ENCODE measurements around the gene ITPRIP. TPM values are rescaled to one million over a fixed set of nuclear protein-coding genes. Genes with fewer than 3 reads are reported as not detected.

The ITPRIP gene
- total RNA-seq, 1 experiment from 2014 or later = 12.0 TPM

GRCh38 chr10:104300736-104301292, 37.5 kb downstream of the ITPRIP start:
- TF ChIP-seq EZH2 (IDR thresholded peaks at IDR 0.05) = no peak
- no peak for TF ChIP-seq POLR2A (IDR thresholded peaks at IDR 0.05; ENCODE audit: borderline replicate concordance, extremely low read depth, insufficient read depth, insufficient read length)
- no peak for TF ChIP-seq RAD21 (IDR thresholded peaks at IDR 0.05; ENCODE audit: low read depth)
- no peak for TF ChIP-seq ZNF274 (IDR thresholded peaks at IDR 0.05; ENCODE audit: low read depth, low read length)
- TF ChIP-seq POLR2AphosphoS5 (IDR thresholded peaks at IDR 0.05; ENCODE audit: low read depth, low read length) = no peak
- TF ChIP-seq SRF (IDR thresholded peaks at IDR 0.05; ENCODE audit: low read depth) = no peak
- no peak for TF ChIP-seq ZFX (IDR thresholded peaks at IDR 0.05)
- no peak for TF ChIP-seq CEBPB (IDR thresholded peaks at IDR 0.05; ENCODE audit: low read depth)
- TF ChIP-seq ZBTB33 (IDR thresholded peaks at IDR 0.05; ENCODE audit: extremely low read depth, insufficient replicate concordance, low read length) = no peak
- TF ChIP-seq REST (IDR thresholded peaks at IDR 0.05; ENCODE audit: low read depth) = no peak
- no peak for TF ChIP-seq MAX (IDR thresholded peaks at IDR 0.05)
- TF ChIP-seq JUND (IDR thresholded peaks at IDR 0.05) = no peak
- no peak for TF ChIP-seq EZH2phosphoT487 (IDR thresholded peaks at IDR 0.05; ENCODE audit: borderline replicate concordance)
- TF ChIP-seq SP1 (IDR thresholded peaks at IDR 0.05; ENCODE audit: low read depth) = no peak
- no peak for TF ChIP-seq EGR1 (IDR thresholded peaks at IDR 0.05; ENCODE audit: low read depth)
- TF ChIP-seq FOSL1 (IDR thresholded peaks at IDR 0.05; ENCODE audit: low read depth) = no peak
- no peak for TF ChIP-seq YY1 (IDR thresholded peaks at IDR 0.05; ENCODE audit: extremely low read depth, insufficient replicate concordance, low read depth, low read length)
- no TSS peak for BruUV-seq (replicated peaks)
- peaks cover 0 to 2% of the 10 kb centered on the region in 2 experiments; a peak in 1 of 4 replicates for H3K4me1 ChIP-seq (ENCODE audit: control insufficient read depth in 1 of 2, insufficient read depth in 2 of 2, low read length in 2 of 2)
- DNase-seq (ENCODE audit: low read depth, low spot score) = no peak
- no peak overlapping the region for H2AFZ ChIP-seq (ENCODE audit: low read depth, low read length, poor library complexity, severe bottlenecking)
- no peaks in the 10 kb centered on the region for H3K9me3 ChIP-seq (ENCODE audit: control insufficient read depth in 1 of 2, insufficient read depth in 1 of 2, low read depth in 1 of 2, low read length in 2 of 2)
- no peak overlapping the region for H3K27ac ChIP-seq (ENCODE audit: low read depth, low read length)
- POLR2A ChIA-PET = no interaction called here
- no peak overlapping the region for H3K9ac ChIP-seq (ENCODE audit: low read length)
- intact Hi-C loops (cut with micrococcal nuclease) = no loop called here
- peaks cover 7 to 31% of the 10 kb centered on the region in 2 experiments; a peak in 2 of 4 replicates for H3K36me3 ChIP-seq (ENCODE audit: control insufficient read depth in 1 of 2, insufficient read depth in 2 of 2, low read length in 2 of 2)
- no peak overlapping the region for H3K4me3 ChIP-seq (replicated peaks in 1 of 2; ENCODE audit: low read depth in 1 of 2, low read length in 2 of 2)
- RAD21 ChIA-PET (ENCODE audit: low non-redundant PET in 1 of 2, low total read pairs in 2 of 2, uncharacterized antibody in 2 of 2, unreplicated experiment in 2 of 2) = no interaction called here
- no peaks in the 10 kb centered on the region for H3K9me2 ChIP-seq (ENCODE audit: insufficient read depth)
- H4K20me1 ChIP-seq (ENCODE audit: insufficient read depth) = no peaks in the 10 kb centered on the region
- CTCF ChIA-PET = no interaction called here
- no peaks in the 10 kb centered on the region for H3K27me3 ChIP-seq (ENCODE audit: insufficient read depth, low read length)
- no peak for ATAC-seq
- H3K4me2 ChIP-seq (ENCODE audit: low read length) = no peak overlapping the region
- H3K79me2 ChIP-seq (ENCODE audit: insufficient read depth, low read length) = no peaks in the 10 kb centered on the region; the same call in 1 of the 2 replicates

Data from HCT116 (cell line).